K562 (cell line): ENCODE measurements around the gene B4GALT1. TPM values are rescaled to one million over a fixed set of nuclear protein-coding genes. Genes with fewer than 3 reads are reported as not detected.
A peak's percentile ranks its signal among the peaks of the same experiment; 100 is the strongest.

Source experiments
- ATAC-seq: fragments of 200-7000 bp; cut with Tn5 transposase; 3 replicates; pipeline ENCODE4 v1.9.1; 2020; ENCODE audit warnings: moderate library complexity
- BruUV-seq: library from RNA; stranded (reverse); fragments of 400-500 nt; replicated peaks from 2 replicates; lab custom pipeline; 2021; lab: Mats Ljungman, UMichigan
- CTCF ChIA-PET: fragments of 300-600 bp; formaldehyde crosslinking; extraction: SDS; loops from one replicate; lab custom pipeline; 2021; ENCODE audit warnings: low intra/inter-chr PET ratio; lab: Yijun Ruan, JAX
- POLR2A ChIA-PET: fragments of 300-600, 350-650 bp; sonication (Branson Sonifier 250); formaldehyde crosslinking; extraction: SDS; loops from one replicate; lab custom pipeline; 2021; ENCODE audit warnings: antibody characterized with exemption, inconsistent platforms; lab: Yijun Ruan, JAX
- DNase-seq, 4 experiments: peaks; one replicate each; pipeline versions ENCODE4 v3.0.0 to v3.0.0-alpha.2; 2011 to 2018; ENCODE audit warnings: low spot score in 3 of 4, mixed read lengths in 3 of 4; ENCODE audit errors: extremely low read depth in 1 of 4
- FAIRE-seq: peaks from 2 replicates; lab custom pipeline; 2011; peaks lifted over from hg19 to GRCh38; lab: Jason Lieb, UNC
- H2AFZ ChIP-seq: 2 replicates; pipeline ENCODE4 v1.6.0; 2011; ENCODE audit warnings: low read depth, low read length, control low read depth, inconsistent platforms
- H3K27ac ChIP-seq: fragments of 200-600 bp; 3 replicates; pipeline ENCODE4 v1.8.0; 2011; ENCODE audit warnings: low read depth, mild to moderate bottlenecking, control low read depth, inconsistent platforms, low read length, moderate library complexity, mixed read lengths; ENCODE audit errors: extremely low read depth
- H3K27me3 ChIP-seq, 2 experiments: fragments of 300-600 bp in 1 of 2; 2 replicates in 1 of 2; 3 replicates in 1 of 2; pipeline versions ENCODE4 v1.6.0 to v1.8.0; 2011; ENCODE audit warnings: inconsistent platforms in 2 of 2, low read length in 2 of 2, mild to moderate bottlenecking in 1 of 2, mixed read lengths in 1 of 2, moderate library complexity in 1 of 2; ENCODE audit not compliant: control insufficient read depth in 2 of 2, insufficient read depth in 2 of 2
- H3K36me3 ChIP-seq: fragments of 300-600 bp; 3 replicates; pipeline ENCODE4 v1.8.0; 2011; ENCODE audit warnings: mild to moderate bottlenecking, low read length, inconsistent platforms; ENCODE audit not compliant: control insufficient read depth, insufficient read depth
- H3K4me1 ChIP-seq, 2 experiments: fragments of 200-600 bp in 1 of 2; replicated peaks in 1 of 2; 2 replicates in 1 of 2; 3 replicates in 1 of 2; pipeline versions ENCODE4 v1.5.1 to v1.8.0; 2011; ENCODE audit warnings: inconsistent platforms in 2 of 2, low read length in 2 of 2, mild to moderate bottlenecking in 1 of 2, mixed read lengths in 1 of 2, moderate library complexity in 1 of 2; ENCODE audit not compliant: control insufficient read depth in 2 of 2, insufficient read depth in 2 of 2
- H3K4me2 ChIP-seq: 2 replicates; pipeline ENCODE4 v1.6.1; 2011; ENCODE audit warnings: low read length, control low read depth, inconsistent platforms, mixed read lengths; ENCODE audit not compliant: insufficient read depth
- H3K4me3 ChIP-seq: fragments of 200-600 bp; sonication (generic), shearing (Covaris generic); 2 replicates; pipeline ENCODE4 v1.5.1; 2016; ENCODE audit warnings: control low read depth, inconsistent platforms
- H3K79me2 ChIP-seq: fragments of 200-600 bp; 3 replicates; pipeline ENCODE4 v1.8.0; 2011; ENCODE audit warnings: low read length, inconsistent platforms; ENCODE audit not compliant: control insufficient read depth, insufficient read depth
- H3K9ac ChIP-seq, 2 experiments: 2 replicates each; pipeline versions ENCODE4 v1.6.0 to v1.6.1; 2011; ENCODE audit warnings: low read depth in 2 of 2, low read length in 2 of 2, control low read depth in 1 of 2, inconsistent platforms in 1 of 2, mild to moderate bottlenecking in 1 of 2, mixed read lengths in 1 of 2; ENCODE audit not compliant: insufficient read depth in 1 of 2
- H3K9me1 ChIP-seq: one replicate; pipeline ENCODE4 v1.6.0; 2011; ENCODE audit warnings: inconsistent platforms, mild to moderate bottlenecking, low read length, moderate library complexity; ENCODE audit not compliant: control insufficient read depth, insufficient read depth
- H3K9me3 ChIP-seq: replicated peaks from 2 replicates; pipeline ENCODE4 v1.5.1; 2011; ENCODE audit warnings: low read depth, low read length, inconsistent platforms; ENCODE audit not compliant: control insufficient read depth, insufficient read depth
- H4K20me1 ChIP-seq: replicated peaks from 2 replicates; pipeline ENCODE4 v1.6.1; 2011; ENCODE audit warnings: low read length, inconsistent platforms, mixed read lengths; ENCODE audit not compliant: control insufficient read depth, insufficient read depth
- HMGXB4 ChIP-seq: sonication (generic); formaldehyde crosslinking; IDR thresholded peaks from 2 replicates; pipeline ENCODE4 v1.8.1; 2023; ENCODE audit warnings: mild to moderate bottlenecking, missing genetic modification reagents
- TARDBP ChIP-seq: fragments of 450-650 bp; IDR thresholded peaks from 2 replicates; pipeline ENCODE4 v1.6.1; 2016
- ZBTB33 ChIP-seq: sonication (generic); formaldehyde crosslinking; IDR thresholded peaks from 2 replicates; pipeline ENCODE4 v1.8.1; 2023; ENCODE audit warnings: mild to moderate bottlenecking, missing genetic modification reagents
- ZNF253 ChIP-seq: fragments of 250-450 bp; sonication (Bioruptor Pico); conservative IDR thresholded peaks from 2 replicates; pipeline ENCODE4 v1.6.1; 2021; ENCODE audit warnings: mild to moderate bottlenecking
- ZNF408 ChIP-seq: fragments of 250-450 bp; sonication (Bioruptor Pico); IDR thresholded peaks from 2 replicates; pipeline ENCODE4 v1.4.0; 2020; ENCODE audit warnings: low read depth, mild to moderate bottlenecking, moderate library complexity
- WGBS: fragments of 100-300 bp; shearing (Covaris generic); methylation state at CpG from one replicate; pipeline ENCODE4 v1.1.6; 2016; ENCODE audit warnings: low coverage, mixed read lengths; ENCODE audit not compliant: insufficient coverage; ENCODE audit errors: missing lambda C conversion rate; 5-methylcytosine and 5-hydroxymethylcytosine counted together
- in situ Hi-C: fragments of 300-500 bp; cut with MboI; formaldehyde crosslinking; loops from 4 replicates; pipeline ENCODE4 v1.15.0; 2018; ENCODE audit warnings: inconsistent platforms, mixed read lengths
- intact Hi-C: fragments of 100-400 bp; cut with micrococcal nuclease; formaldehyde crosslinking; loops from 2 replicates; pipeline ENCODE4 v1.14.2; 2022
- polyA plus RNA-seq, 8 experiments: library from polyadenylated mRNA; depleted of rRNA in 4 of 8; stranded (reverse) in 5 of 8; unstranded in 3 of 8; fragments of >200 nt; fragmentation: Nextera tagmentation in 2 of 8; fragmentation: Illumina TruSeq in 1 of 8; extraction: Ambion mirVana in 2 of 8; extraction: Trizol in 1 of 8; gene quantifications; 2 replicates each; pipeline versions ENCODE4 v1.2.1 to v1.2.3, GENCODE V29; 2011 to 2014; ENCODE audit warnings: inconsistent platforms in 1 of 8, missing spikeins in 1 of 8
- total RNA-seq, 7 experiments: library from RNA; depleted of rRNA in 6 of 7; stranded (reverse); fragments of >200 nt in 6 of 7; fragmentation: Illumina TruSeq in 2 of 7; extraction: Trizol in 2 of 7; gene quantifications; 2 replicates each; pipeline versions ENCODE4 v1.2.1 to v1.2.3, GENCODE V29; 2011 to 2021; ENCODE audit warnings: low replicate concordance in 1 of 7

Gene B4GALT1
- total and polyA plus RNA-seq, 9 of the 15 experiments (the other 6 are each of a cell fraction or from before 2014, with no cell fraction given) = 4.1 to 26.8 (median 7.1) TPM

GRCh38 chr9:33153001-33153400, 14.1 kb downstream of the B4GALT1 start:
- no peak for FAIRE-seq
- Histone ChIP-seq H3K9ac (no peak overlapping the region), H3K27me3 (no peaks in the 10 kb centered on the region), H3K9me3 (no peaks in the 10 kb centered on the region), H3K4me3 (no peak overlapping the region), H3K27ac (no peak overlapping the region), H3K9me1 (no peaks in the 10 kb centered on the region), H3K36me3 (no peaks in the 10 kb centered on the region), H3K4me1 (peaks cover 4 to 20% of the 10 kb centered on the region in 2 experiments), H3K79me2 (peaks cover 78% of the 10 kb centered on the region), H4K20me1 (peaks cover 22% of the 10 kb centered on the region), H2AFZ (no peak overlapping the region), H3K4me2 (no peak overlapping the region)
- POLR2A ChIA-PET = interaction anchor here (0.7 to 1.1 kb wide), 2 partner anchors 13 to 333 kb away, joined by 3 read pairs; no protein-coding TSS in a partner anchor
- DNase-seq = no peak
- ATAC-seq = no peak
- in situ Hi-C loops (no loop called here), intact Hi-C loops (no loop called here)
- no peak for TF ChIP-seq ZBTB33 (CRISPR knock-in tag)
- CTCF ChIA-PET = no interaction called here
- WGBS = 6% methylated on average over 2 of the region's 2 CpGs
- no TSS peak for BruUV-seq

- 54% methylated on average over 2 of the region's 2 CpGs for WGBS
- H3K36me3 ChIP-seq = no peaks in the 10 kb centered on the region
- peaks cover 4 to 20% of the 10 kb centered on the region in 2 experiments for H3K4me1 ChIP-seq
- CTCF ChIA-PET = no interaction called here
- POLR2A ChIA-PET = interaction anchor here (0.9 to 1.7 kb wide), 6 partner anchors 8 to 49 kb away, joined by 3 to 14 read pairs (median 4); no protein-coding TSS in a partner anchor
- peaks cover 22% of the 10 kb centered on the region for H4K20me1 ChIP-seq
- H3K9me1 ChIP-seq = no peaks in the 10 kb centered on the region
- 0 out of 2 replicates have a peak overlapping the region, but pooled peaks have one; percentile 7 for H3K4me2 ChIP-seq
- peaks cover 69% of the 10 kb centered on the region for H3K79me2 ChIP-seq
- no peaks in the 10 kb centered on the region for H3K9me3 ChIP-seq
- H3K9ac ChIP-seq = no peak overlapping the region
- intact Hi-C loops = no loop called here
- FAIRE-seq (no peak), DNase-seq (no peak), ATAC-seq (no peak)
- BruUV-seq = no TSS peak
- in situ Hi-C loops = no loop called here
- H3K27me3 ChIP-seq = no peaks in the 10 kb centered on the region
- H3K4me3 ChIP-seq = no peak overlapping the region
- peak overlapping the region; percentile 40; the same call in 1 of the 3 replicates for H3K27ac ChIP-seq
- no peak overlapping the region for H2AFZ ChIP-seq
- TF ChIP-seq TARDBP (no peak), ZNF408 (CRISPR knock-in tag) (no peak), HMGXB4 (CRISPR knock-in tag) (no peak), ZNF253 (CRISPR knock-in tag) (no peak)
Observed at GRCh38 chr9:33151601-33152000, 15.5 kb downstream of the B4GALT1 start.
